IPS-15b (cell line): ENCODE measurements around the gene GABRR2.
"Not testable (repeated sequence)": the region's sequence is repeated elsewhere in the genome, so short reads cannot be mapped to it uniquely, and the experiment has no call there.

Source experiments
- H3K27me3 ChIP-seq: one replicate; pipeline ENCODE4 v1.6.1; 2013; ENCODE audit warnings: low read length; ENCODE audit not compliant: control insufficient read depth, insufficient read depth
- H3K36me3 ChIP-seq: one replicate; pipeline ENCODE4 v1.6.1; 2013; ENCODE audit warnings: low read length; ENCODE audit not compliant: control insufficient read depth, insufficient read depth
- H3K4me1 ChIP-seq: one replicate; pipeline ENCODE4 v1.6.1; 2013; ENCODE audit warnings: mild to moderate bottlenecking, low read length; ENCODE audit not compliant: control insufficient read depth, insufficient read depth
- H3K4me3 ChIP-seq: one replicate; pipeline ENCODE4 v1.5.1; 2013; ENCODE audit warnings: low read depth, low read length
- H3K9ac ChIP-seq: one replicate; pipeline ENCODE4 v1.6.1; 2013; ENCODE audit warnings: low read depth, mild to moderate bottlenecking, low read length
- H3K9me3 ChIP-seq: one replicate; pipeline ENCODE4 v1.6.1; 2013; ENCODE audit warnings: mild to moderate bottlenecking, low read length; ENCODE audit not compliant: control insufficient read depth, insufficient read depth

The GABRR2 gene

DNA sequence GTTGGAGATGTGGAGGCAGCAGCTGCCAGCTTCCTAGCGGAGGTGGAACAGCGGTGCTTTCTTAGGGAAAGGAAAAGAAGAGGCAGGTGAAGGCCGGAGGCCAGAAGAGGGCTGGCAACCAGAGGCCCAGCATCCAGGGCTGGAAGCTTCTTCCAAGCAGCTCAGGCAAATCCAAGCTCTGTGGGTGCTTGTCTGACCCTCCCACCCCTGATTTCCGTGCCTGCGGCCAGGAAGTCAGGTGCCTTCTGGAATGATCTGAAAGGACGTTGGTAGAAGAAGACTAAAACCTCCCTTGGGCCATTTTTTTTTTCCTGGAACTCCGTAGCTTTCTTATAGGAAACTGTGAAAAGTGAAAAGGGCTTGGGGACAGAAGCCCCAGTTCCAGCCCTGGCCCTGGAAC, 64.9 kb downstream of the GABRR2 start:
- Histone ChIP-seq H3K9me3 (no peaks in the 10 kb centered on the region), H3K4me1 (no peaks in the 10 kb centered on the region), H3K36me3 (no peaks in the 10 kb centered on the region), H3K9ac (no peak overlapping the region), H3K4me3 (no peak overlapping the region), H3K27me3 (no peaks in the 10 kb centered on the region)

DNA sequence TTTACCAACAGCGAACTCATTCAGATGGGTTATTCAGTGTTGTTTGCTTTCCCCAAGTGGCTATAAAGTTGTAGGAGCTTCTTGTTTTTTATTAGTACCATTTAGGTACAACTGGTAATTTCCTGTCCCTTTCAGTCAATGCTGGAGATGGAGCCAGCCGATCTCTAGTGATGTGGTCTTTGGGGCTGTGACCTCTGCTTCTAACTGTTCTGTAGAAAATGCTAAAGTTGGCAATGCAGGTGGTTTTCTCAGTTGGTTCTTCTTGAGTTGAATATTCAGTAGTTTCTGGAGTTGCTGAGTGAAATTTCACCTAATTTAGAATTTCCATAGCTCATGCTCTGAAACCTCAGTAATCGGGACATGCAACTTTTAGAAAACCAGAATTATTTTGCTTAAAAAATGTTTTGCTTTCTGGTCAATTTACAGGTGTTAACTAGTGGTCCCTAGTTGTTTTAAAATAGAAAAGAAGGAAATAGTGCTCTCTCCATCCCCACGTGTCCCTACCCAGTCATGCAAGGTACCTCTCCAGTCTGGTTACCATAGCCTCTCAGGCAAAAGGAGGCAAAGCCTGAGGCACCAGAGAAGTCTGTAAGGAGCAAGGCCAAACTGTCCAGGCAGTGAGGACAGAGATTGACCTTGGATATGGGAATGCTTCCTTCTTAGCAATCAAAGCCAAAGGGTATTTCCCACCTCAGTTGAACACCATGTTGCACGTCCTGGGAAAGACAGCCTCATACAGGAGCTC, 70.7 kb downstream of the GABRR2 start:
- no peaks in the 10 kb centered on the region for H3K27me3 ChIP-seq
- H3K36me3 ChIP-seq: no peaks in the 10 kb centered on the region
- H3K9me3 ChIP-seq: no peaks in the 10 kb centered on the region
- H3K4me3 ChIP-seq: no peak overlapping the region
- H3K4me1 ChIP-seq: peaks cover 17% of the 10 kb centered on the region
- no peak overlapping the region for H3K9ac ChIP-seq

DNA sequence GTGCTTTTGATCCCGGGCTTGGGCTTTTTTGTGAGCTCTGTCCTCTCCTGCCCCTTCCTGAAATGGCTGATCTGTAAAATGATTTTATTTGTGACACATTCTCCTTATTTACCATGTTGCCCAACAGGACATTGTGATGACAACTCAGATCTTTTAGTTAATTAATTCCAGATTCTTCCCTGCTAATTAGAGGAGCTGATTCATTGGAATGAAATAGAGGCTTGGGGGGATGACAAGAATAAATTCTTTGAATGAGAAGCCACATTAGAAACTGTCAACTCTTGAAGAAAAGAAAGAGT, 71.8 kb downstream of the GABRR2 start:
- Histone ChIP-seq H3K36me3 (no peaks in the 10 kb centered on the region), H3K4me3 (no peak overlapping the region), H3K9me3 (no peaks in the 10 kb centered on the region), H3K9ac (no peak overlapping the region), H3K27me3 (no peaks in the 10 kb centered on the region), H3K4me1 (peaks cover 17% of the 10 kb centered on the region)

DNA sequence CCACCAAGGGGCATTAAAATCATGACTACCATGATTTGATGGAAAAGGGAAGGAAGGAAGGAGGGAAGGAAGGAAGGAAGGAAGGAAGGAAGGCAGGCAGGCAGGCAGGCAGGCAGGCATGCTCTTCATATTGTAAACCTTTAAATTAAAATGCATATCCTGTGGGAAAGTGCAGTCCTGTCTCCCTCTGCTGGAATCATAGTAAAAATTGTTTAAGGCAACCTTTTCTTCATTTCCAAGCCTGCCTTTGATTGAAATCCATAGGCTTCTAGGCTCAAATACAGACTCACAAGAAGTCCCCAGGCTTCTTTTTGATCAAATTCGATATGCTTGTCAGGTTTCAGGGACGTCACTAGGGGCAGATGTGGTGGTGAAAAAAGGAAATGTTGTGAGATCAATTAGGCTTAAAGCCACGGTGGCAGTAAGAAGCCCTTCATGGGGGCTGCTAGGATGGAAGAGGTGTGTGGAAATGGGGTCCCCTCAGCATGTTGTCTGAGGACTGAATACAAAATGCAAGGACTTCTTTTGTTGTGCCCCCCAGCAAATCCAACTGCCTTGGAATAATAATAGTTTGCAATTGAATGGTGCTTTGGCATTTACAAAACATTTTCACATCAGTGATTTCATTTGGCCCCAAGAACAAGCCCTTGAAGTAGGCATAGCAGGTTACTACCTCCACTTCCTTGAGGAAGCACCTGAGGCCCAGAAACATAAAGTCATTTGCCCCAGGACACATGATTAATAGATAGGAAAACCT, 72.3 kb downstream of the GABRR2 start:
- Histone ChIP-seq H3K27me3 (no peaks in the 10 kb centered on the region), H3K36me3 (no peaks in the 10 kb centered on the region), H3K4me3 (no peak overlapping the region), H3K9me3 (no peaks in the 10 kb centered on the region), H3K4me1 (peaks cover 17% of the 10 kb centered on the region), H3K9ac (no peak overlapping the region)

DNA sequence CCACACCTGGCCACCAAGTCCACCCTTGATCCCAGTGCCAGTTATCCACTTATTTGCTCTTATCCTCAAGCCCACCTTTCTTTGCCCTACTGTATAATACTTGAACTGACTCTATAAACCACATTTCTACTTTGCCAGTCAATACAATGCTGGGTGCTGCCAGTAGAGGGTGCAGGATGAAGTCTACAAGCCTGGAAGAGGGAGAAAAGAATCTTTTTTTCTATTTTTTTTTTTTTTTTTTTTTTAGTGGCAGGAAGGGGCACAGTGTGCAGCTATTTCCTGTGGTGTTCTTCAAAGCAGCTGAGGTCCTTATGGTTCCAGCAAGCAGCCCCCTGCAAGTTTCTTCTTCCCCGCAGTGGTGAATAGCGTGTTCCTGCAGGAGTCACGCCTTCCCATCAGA, 75.8 kb downstream of the GABRR2 start:
- no peak overlapping the region for H3K9ac ChIP-seq
- H3K4me1 ChIP-seq: peaks cover 16% of the 10 kb centered on the region
- no peaks in the 10 kb centered on the region for H3K36me3 ChIP-seq
- H3K4me3 ChIP-seq: no peak overlapping the region
- no peaks in the 10 kb centered on the region for H3K9me3 ChIP-seq
- H3K27me3 ChIP-seq: no peaks in the 10 kb centered on the region

DNA sequence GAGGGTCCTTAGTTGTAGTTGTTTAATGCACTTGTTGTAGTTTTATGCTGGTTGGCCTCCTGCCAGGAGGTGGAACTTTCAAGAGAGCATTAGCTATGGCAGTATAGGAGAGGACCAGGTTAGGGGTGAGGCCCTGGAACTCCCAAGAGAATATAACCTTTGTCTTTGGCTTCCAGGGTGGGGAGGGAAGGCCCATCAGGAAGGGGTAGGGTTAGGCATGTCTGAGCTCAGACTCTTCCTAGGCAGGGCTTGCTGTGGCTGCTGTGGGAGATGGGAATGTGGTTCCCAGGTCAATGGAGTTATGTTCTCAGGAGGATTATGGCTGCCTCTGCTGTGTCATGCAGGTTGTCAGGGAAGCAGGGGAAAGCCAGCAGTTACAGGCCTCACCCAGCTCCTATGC, 77.9 kb downstream of the GABRR2 start:
- H3K4me3 ChIP-seq: no peak overlapping the region
- no peaks in the 10 kb centered on the region for H3K27me3 ChIP-seq
- H3K36me3 ChIP-seq: no peaks in the 10 kb centered on the region

DNA sequence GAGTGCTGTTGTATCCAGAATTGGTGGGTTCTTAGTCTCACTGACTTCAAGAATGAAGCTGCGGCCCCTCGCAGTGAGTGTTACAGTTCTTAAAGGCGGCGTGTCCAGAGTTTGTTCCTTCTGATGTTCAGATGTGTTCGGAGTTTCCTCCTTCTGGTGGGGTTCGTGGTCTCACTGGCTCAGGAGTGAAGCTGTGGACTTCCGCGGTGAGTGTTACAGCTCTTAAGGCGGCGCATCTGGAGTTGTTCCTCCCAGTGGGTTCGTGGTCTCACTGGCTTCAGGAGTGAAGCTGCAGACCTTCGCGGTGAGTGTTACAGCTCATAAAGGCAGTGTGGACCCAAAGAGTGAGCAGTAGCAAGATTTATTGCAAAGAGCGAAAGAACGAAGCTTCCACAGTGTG, 81.5 kb downstream of the GABRR2 start:
- not testable (repeated sequence) for H3K4me3 ChIP-seq, H3K36me3 ChIP-seq

More for the DNA sequence above, 77.9 kb downstream of the GABRR2 start:
- peaks cover under 1% of the 10 kb centered on the region for H3K4me1 ChIP-seq
- no peak overlapping the region for H3K9ac ChIP-seq
- H3K9me3 ChIP-seq: no peaks in the 10 kb centered on the region

GRCh38 chr6:89222712-89223039, 92.4 kb downstream of the GABRR2 start:
- no peaks in the 10 kb centered on the region for H3K4me1 ChIP-seq
- no peaks in the 10 kb centered on the region for H3K36me3 ChIP-seq
- H3K9ac ChIP-seq: no peak overlapping the region
- no peaks in the 10 kb centered on the region for H3K27me3 ChIP-seq
- H3K9me3 ChIP-seq: no peaks in the 10 kb centered on the region
- no peak overlapping the region for H3K4me3 ChIP-seq

More for the DNA sequence above, 81.5 kb downstream of the GABRR2 start:
- H3K9me3 ChIP-seq, H3K27me3 ChIP-seq, H3K4me1 ChIP-seq, H3K9ac ChIP-seq: not testable (repeated sequence)

- H3K4me3 ChIP-seq: no peak overlapping the region
Measured at GRCh38 chr6:89221971-89222711, 93.0 kb downstream of the GABRR2 start.

GRCh38 chr6:89221129-89221528, 94.0 kb downstream of the GABRR2 start:
- H3K4me1 ChIP-seq: peaks cover 2% of the 10 kb centered on the region
- H3K9ac ChIP-seq: no peak overlapping the region
- H3K4me3 ChIP-seq: no peak overlapping the region
- no peaks in the 10 kb centered on the region for H3K36me3 ChIP-seq
- no peaks in the 10 kb centered on the region for H3K27me3 ChIP-seq
- H3K9me3 ChIP-seq: no peaks in the 10 kb centered on the region

More at GRCh38 chr6:89221971-89222711, 93.0 kb downstream of the GABRR2 start:
- H3K9ac ChIP-seq: no peak overlapping the region
- H3K9me3 ChIP-seq: no peaks in the 10 kb centered on the region
- H3K4me1 ChIP-seq: no peaks in the 10 kb centered on the region
- no peaks in the 10 kb centered on the region for H3K27me3 ChIP-seq
- H3K36me3 ChIP-seq: no peaks in the 10 kb centered on the region

- Histone ChIP-seq H3K36me3 (no peaks in the 10 kb centered on the region), H3K9me3 (no peaks in the 10 kb centered on the region), H3K9ac (no peak within 1 kb of the TSS), H3K27me3 (no peaks in the 10 kb centered on the region), H3K4me3 (no peak within 1 kb of the TSS), H3K4me1 (peaks cover 7% of the 10 kb centered on the region)
Measured at GRCh38 chr6:89217299-89217910, 97.7 kb downstream of the GABRR2 start, which contains the start of gene GABRR1. TSS of gene GABRR1 (minus strand) at chr6:89217358. CDS start at chr6:89217322, 36 bp downstream.
